Measurements from ENCODE around the gene XYLT1.

XYLT1 gene

DNA sequence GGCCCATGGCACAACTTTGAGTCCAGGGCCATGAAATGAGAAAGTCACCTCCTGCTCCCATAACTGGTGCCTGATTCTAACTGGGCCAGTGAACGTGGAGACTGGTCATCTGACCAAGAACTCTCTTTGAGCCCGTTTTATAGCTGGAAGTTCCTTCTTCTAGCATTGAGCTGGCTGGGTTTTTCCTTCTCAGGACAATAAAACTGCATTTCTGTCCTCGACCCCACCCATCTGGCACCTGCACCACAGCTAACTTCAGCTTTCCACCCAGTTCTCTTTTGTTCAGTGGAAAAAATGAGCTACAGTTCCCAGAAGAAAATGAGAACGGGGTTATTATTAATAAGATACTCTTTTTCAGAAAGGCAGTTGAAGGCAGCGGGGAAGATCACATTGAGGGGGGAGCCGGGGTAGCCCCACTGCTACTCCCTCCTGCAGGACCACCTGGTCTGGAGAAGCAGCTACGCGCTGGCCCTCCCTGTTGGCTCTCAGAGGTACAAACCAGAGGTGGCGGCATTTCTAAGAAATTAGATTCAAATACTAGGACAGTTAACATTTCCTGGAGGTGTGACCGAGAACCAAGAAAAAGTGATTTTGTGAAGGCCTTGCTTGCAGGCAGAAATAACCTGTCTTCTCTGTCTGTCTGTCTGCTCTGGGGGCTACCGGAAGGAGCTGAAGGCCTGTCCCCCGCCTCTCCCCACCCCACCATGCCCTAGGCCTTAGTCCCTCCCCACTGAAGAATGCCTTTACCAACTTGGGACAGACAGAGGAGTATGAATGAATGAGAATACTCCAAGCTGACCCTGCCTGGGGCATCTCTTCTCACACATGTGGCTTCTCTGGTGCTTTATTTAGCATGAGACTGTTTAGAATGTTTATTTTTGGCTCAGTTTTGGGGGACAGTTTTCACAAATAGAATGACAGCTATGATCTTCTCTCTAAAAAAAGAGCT, 123.9 kb downstream of the XYLT1 start:
- no peak overlapping the region for H3K4me3 ChIP-seq (ENCODE audit: low read depth, low read length)
- in situ Hi-C loops (cut with HindIII; ENCODE audit: low sequenced_read_pairs), result no loop called here
- no peak for DNase-seq (ENCODE audit: low read depth, low spot score)
- TF ChIP-seq, protein P1, sequence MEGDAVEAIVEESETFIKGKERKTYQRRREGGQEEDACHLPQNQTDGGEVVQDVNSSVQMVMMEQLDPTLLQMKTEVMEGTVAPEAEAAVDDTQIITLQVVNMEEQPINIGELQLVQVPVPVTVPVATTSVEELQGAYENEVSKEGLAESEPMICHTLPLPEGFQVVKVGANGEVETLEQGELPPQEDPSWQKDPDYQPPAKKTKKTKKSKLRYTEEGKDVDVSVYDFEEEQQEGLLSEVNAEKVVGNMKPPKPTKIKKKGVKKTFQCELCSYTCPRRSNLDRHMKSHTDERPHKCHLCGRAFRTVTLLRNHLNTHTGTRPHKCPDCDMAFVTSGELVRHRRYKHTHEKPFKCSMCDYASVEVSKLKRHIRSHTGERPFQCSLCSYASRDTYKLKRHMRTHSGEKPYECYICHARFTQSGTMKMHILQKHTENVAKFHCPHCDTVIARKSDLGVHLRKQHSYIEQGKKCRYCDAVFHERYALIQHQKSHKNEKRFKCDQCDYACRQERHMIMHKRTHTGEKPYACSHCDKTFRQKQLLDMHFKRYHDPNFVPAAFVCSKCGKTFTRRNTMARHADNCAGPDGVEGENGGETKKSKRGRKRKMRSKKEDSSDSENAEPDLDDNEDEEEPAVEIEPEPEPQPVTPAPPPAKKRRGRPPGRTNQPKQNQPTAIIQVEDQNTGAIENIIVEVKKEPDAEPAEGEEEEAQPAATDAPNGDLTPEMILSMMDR (IDR thresholded peaks at IDR 0.05; ENCODE audit: low read depth, low read length), result no peak

DNA sequence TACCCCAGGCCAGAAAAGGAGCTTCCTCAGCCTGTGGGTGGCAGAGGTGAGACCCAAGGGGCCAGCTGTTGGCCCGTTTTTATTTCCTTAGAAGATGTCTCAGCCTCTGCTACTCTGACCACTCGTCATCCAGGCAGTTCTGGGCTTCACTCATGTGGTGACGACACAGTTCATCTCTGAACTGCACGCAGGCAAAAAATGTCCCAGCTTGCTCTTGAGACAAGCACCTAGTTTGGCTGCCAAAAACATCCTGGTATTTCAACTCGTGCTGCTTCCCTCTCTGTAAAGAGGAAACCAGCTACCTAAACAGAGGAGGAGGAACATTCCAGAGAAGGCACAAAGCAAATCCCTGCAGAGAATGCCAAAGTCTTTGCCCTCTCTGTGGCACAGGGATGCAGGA, 125.7 kb downstream of the XYLT1 start:
- TF ChIP-seq, protein P1 (IDR thresholded peaks at IDR 0.05; ENCODE audit: low read depth, low read length), result no peak
- in situ Hi-C loops (cut with HindIII; ENCODE audit: low sequenced_read_pairs), result no loop called here

DNA sequence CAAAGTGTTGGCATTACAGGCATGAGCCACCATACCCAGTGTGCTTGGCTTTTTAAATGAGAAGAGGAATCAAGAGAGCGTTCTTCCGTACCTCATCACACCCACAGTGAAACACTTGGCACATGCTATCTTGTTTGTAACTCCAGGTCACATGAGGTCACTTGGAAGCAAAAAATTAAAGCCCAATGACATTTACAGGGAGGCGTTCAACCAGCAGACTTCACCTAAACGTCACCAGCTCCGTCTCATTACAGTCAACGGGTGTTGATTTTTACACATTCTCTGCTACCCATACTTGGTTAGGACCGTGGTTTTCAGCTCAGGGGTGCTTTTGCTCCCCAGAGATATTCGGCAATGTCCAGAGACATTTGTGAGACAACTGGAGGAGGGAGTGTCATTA, 127.0 kb downstream of the XYLT1 start:
- TF ChIP-seq, protein P1 (IDR thresholded peaks at IDR 0.05; ENCODE audit: low read depth, low read length), result no peak
- no peak overlapping the region for H3K4me3 ChIP-seq (ENCODE audit: low read depth, low read length)
- in situ Hi-C loops (cut with HindIII; ENCODE audit: low sequenced_read_pairs), result no loop called here
- DNase-seq (ENCODE audit: low read depth, low spot score), result no peak

More for the DNA sequence above, 125.7 kb downstream of the XYLT1 start:
- no peak for DNase-seq (ENCODE audit: low read depth, low spot score)
- H3K4me3 ChIP-seq (ENCODE audit: low read depth, low read length), result no peak overlapping the region

DNA sequence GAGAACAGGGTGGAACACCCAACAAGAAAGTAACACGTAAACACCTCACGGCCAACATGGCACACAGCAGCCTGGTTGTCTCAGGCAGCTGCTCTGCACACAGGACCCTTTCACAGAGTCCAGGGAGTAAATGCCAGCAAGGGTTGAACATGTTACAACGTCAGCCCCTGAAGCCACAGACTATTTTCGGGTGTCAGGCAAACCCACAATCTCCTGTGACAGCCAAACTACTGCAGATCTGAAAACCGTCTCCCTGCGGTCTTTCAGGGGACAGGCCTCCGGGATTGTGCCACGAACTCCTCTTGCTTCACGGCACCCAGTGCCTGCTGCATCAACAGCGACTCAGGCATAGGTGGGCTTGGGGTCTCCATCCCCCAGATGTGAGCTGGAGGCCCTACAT, 127.7 kb downstream of the XYLT1 start:
- no peak for DNase-seq (ENCODE audit: low read depth, low spot score)
- no peak overlapping the region for H3K4me3 ChIP-seq (ENCODE audit: low read depth, low read length)
- in situ Hi-C loops (cut with HindIII; ENCODE audit: low sequenced_read_pairs), result no loop called here
- TF ChIP-seq, protein P1 (IDR thresholded peaks at IDR 0.05; ENCODE audit: low read depth, low read length), result no peak

DNA sequence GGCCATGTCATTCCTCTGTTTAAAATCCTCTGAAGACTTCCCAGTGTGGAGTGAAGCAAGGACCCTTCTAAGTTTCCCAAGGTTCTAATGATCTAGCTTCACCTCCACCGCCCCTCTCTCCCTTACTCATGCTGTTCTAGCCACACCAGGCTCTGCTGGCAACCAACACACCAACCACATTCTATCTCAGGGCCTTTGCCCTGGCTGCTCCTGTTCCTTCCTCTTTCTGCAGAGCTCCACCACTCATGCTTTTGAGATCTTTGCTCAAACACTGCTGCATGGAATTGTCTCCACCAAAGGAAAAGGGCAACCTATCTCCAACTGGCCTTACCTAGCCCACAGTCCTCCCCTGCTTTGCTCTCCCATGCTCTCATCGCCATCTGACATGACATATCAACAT, 128.7 kb downstream of the XYLT1 start:
- TF ChIP-seq, protein P1 (IDR thresholded peaks at IDR 0.05; ENCODE audit: low read depth, low read length), result no peak
- in situ Hi-C loops (cut with HindIII; ENCODE audit: low sequenced_read_pairs), result no loop called here
- no peak for DNase-seq (ENCODE audit: low read depth, low spot score)
- H3K4me3 ChIP-seq (ENCODE audit: low read depth, low read length), result no peak overlapping the region

DNA sequence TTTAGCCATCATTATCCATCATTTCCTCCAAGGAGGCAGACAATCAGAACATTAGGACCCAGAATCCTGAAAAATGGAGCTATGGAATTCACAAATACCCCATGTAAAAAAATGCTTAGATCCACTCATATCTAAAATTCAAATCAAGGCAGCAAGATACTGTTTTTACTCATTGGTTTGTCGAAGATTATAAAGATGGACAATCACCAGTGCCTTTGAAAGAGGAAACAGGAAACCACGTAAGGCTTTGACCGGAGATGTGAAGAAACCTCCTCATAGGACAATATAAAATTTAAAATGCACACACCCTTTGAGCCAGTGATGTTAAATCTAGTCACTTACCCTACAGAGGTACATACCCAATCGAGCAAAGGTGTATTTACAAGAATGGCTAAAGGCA, 130.0 kb downstream of the XYLT1 start:
- in situ Hi-C loops (cut with HindIII; ENCODE audit: low sequenced_read_pairs), result no loop called here
- no peak overlapping the region for H3K4me3 ChIP-seq (ENCODE audit: low read depth, low read length)
- TF ChIP-seq, protein P1 (IDR thresholded peaks at IDR 0.05; ENCODE audit: low read depth, low read length), result no peak

More for the DNA sequence above, 130.0 kb downstream of the XYLT1 start:
- DNase-seq (ENCODE audit: low read depth, low spot score), result no peak
